Colonic mucosa (tissue), 4 donors: ENCODE results near the gene ST8SIA2. TPM values are rescaled to one million over a fixed set of nuclear protein-coding genes. Genes with fewer than 3 reads are reported as not detected.

Source experiments
- DNase-seq: peaks from one replicate; pipeline ENCODE4 v3.0.0-alpha.2; 2020
- H3K27ac ChIP-seq: fragments of 200-600 bp; one replicate; pipeline ENCODE4 v1.8.0; 2021
- H3K27me3 ChIP-seq: fragments of 200-600 bp; one replicate; pipeline ENCODE4 v1.8.0; 2021
- H3K36me3 ChIP-seq: fragments of 200-600 bp; one replicate; pipeline ENCODE4 v1.8.0; 2021
- H3K4me1 ChIP-seq: fragments of 200-600 bp; one replicate; pipeline ENCODE4 v1.8.0; 2021; ENCODE audit warnings: mild to moderate bottlenecking
- H3K4me3 ChIP-seq: fragments of 200-600 bp; one replicate; pipeline ENCODE4 v1.8.0; 2021
- H3K9ac ChIP-seq, 2 donors: one replicate each; pipeline ENCODE4 v1.7.0; 2013; ENCODE audit warnings: control low read depth in 2 of 2, low read depth in 2 of 2, low read length in 2 of 2
- H3K9me3 ChIP-seq: fragments of 200-600 bp; one replicate; pipeline ENCODE4 v1.8.0; 2021
- CTCF ChIP-seq: fragments of 200-600 bp; IDR thresholded peaks from one replicate; pipeline ENCODE4 v1.8.0; 2022; ENCODE audit warnings: antibody characterized with exemption, mild to moderate bottlenecking
- intact Hi-C: fragments of 100-400 bp; cut with DNase I; formaldehyde crosslinking; loops from one replicate; pipeline ENCODE4 v1.14.1; 2022
- total RNA-seq, 2 donors: library from RNA; stranded (reverse); fragmentation: NEBNext Ultra II Directional in 1 of 2; extraction: Animal tissue kit (Norgen Biotek cat#: 25700) in 1 of 2; gene quantifications; one replicate each; pipeline ENCODE4 v1.2.1, GENCODE V29; 2021
- donor health status: healthy.
- donor health status: DM: no; HTN: no; CAD: no.
- donor health status: DM: no; HTN: no; CAD: no.

ST8SIA2 gene
- total RNA-seq, 2 donors from 2014 or later: 0.25 to 0.42 TPM

DNA sequence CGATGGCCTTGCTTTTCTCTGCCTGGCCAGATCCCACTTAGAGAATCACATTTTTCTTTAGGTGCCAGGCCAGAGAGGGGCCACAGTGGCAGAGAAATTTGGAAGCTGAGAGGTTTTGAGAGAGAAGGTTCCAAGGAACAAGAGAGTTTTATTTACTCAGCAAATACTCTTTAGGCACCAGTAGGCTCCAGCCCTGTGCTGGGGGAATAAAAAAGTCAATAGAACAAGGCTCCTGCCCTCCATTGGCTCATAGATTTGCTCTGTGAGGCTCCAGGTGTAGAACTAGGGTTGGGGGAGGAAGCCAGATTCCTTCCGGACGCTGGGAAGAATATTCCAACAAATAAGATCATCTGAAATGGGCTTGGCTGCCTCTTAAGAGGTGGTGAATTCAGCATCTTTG, 59.9 kb downstream of the ST8SIA2 start:
- no peak for TF ChIP-seq CTCF
- H3K27me3 ChIP-seq: no peaks in the 10 kb centered on the region
- no peak overlapping the region for H3K4me3 ChIP-seq
- H3K9me3 ChIP-seq: no peaks in the 10 kb centered on the region
- no peak overlapping the region for H3K27ac ChIP-seq
- intact Hi-C loops: no loop called here
- H3K36me3 ChIP-seq: no peaks in the 10 kb centered on the region
- no peak for DNase-seq
- no peak overlapping the region for H3K9ac ChIP-seq
- H3K4me1 ChIP-seq: no peaks in the 10 kb centered on the region

- H3K36me3 ChIP-seq: no peaks in the 10 kb centered on the region
- H3K9me3 ChIP-seq: no peaks in the 10 kb centered on the region
- H3K4me3 ChIP-seq: no peak overlapping the region
- no peaks in the 10 kb centered on the region for H3K27me3 ChIP-seq
- no peaks in the 10 kb centered on the region for H3K4me1 ChIP-seq
- no peak overlapping the region for H3K9ac ChIP-seq
- TF ChIP-seq CTCF: no peak
- no peak for DNase-seq
- no peak overlapping the region for H3K27ac ChIP-seq
- intact Hi-C loops: no loop called here
Measured at GRCh38 chr15:92454555-92455105, 60.9 kb downstream of the ST8SIA2 start.

DNA sequence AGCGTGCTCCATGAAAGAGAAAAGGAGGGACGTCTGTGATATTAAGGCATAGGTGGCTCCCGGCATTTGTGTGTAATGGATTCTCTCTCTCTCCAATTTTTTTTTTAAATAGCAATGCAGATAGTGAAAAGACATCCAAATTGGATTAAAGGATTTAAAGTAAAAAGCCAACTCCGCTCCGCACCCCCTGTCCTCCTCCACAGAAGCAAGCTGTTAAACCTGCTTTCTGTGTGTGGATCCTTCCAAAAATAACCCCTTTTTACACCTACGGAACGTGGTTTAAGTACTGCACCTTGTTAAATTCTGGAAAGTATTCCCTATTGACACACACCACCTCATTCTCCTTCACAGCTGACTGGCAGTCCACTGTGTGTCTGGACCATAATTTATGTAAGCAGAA, 61.6 kb downstream of the ST8SIA2 start:
- no peaks in the 10 kb centered on the region for H3K27me3 ChIP-seq
- no peak overlapping the region for H3K9ac ChIP-seq
- H3K4me1 ChIP-seq: no peaks in the 10 kb centered on the region
- no peak overlapping the region for H3K27ac ChIP-seq
- no peak overlapping the region for H3K4me3 ChIP-seq
- TF ChIP-seq CTCF: no peak
- no peaks in the 10 kb centered on the region for H3K9me3 ChIP-seq
- no peaks in the 10 kb centered on the region for H3K36me3 ChIP-seq
- intact Hi-C loops: no loop called here
- no peak for DNase-seq

- no peak for TF ChIP-seq CTCF
- H3K27ac ChIP-seq: no peak overlapping the region
- H3K36me3 ChIP-seq: no peaks in the 10 kb centered on the region
- no peak overlapping the region for H3K4me3 ChIP-seq
- H3K27me3 ChIP-seq: no peaks in the 10 kb centered on the region
- H3K4me1 ChIP-seq: no peaks in the 10 kb centered on the region
- intact Hi-C loops: no loop called here
- no peak for DNase-seq
- no peaks in the 10 kb centered on the region for H3K9me3 ChIP-seq
- no peak overlapping the region for H3K9ac ChIP-seq
Measured at GRCh38 chr15:92457471-92458041, 63.9 kb downstream of the ST8SIA2 start.

GRCh38 chr15:92460023-92460422, 66.3 kb downstream of the ST8SIA2 start:
- Histone ChIP-seq H3K27ac (no peak overlapping the region), H3K4me3 (no peak overlapping the region), H3K9me3 (no peaks in the 10 kb centered on the region), H3K9ac (no peak overlapping the region), H3K27me3 (no peaks in the 10 kb centered on the region), H3K36me3 (no peaks in the 10 kb centered on the region), H3K4me1 (no peaks in the 10 kb centered on the region)
- DNase-seq: no peak
- intact Hi-C loops: no loop called here
- TF ChIP-seq CTCF: no peak
